ENCODE data around the gene NFE2L2.

- TF ChIP-seq PBX3 (IDR thresholded peaks at IDR 0.05) = no peak
- TF ChIP-seq CTCF (IDR thresholded peaks at IDR 0.05) = no peak
- TF ChIP-seq, protein P1, sequence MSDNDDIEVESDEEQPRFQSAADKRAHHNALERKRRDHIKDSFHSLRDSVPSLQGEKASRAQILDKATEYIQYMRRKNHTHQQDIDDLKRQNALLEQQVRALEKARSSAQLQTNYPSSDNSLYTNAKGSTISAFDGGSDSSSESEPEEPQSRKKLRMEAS (IDR thresholded peaks at IDR 0.05; ENCODE audit: low read depth) = no peak
- no peak for TF ChIP-seq GABPA (IDR thresholded peaks at IDR 0.05; ENCODE audit: low read depth)
- TF ChIP-seq POLR2AphosphoS5 (IDR thresholded peaks at IDR 0.05; ENCODE audit: low read depth, low read length) = no peak
- no peak for TF ChIP-seq ELF1 (IDR thresholded peaks at IDR 0.05)
These were observed 4.1 kb downstream of the NFE2L2 start for GRCh38 chr2:177260379-177260778.
